Measurements from ENCODE around the gene BZW2.
A peak's percentile ranks its signal among the peaks of the same experiment; 100 is the strongest.
"Not testable (repeated sequence)": the region's sequence is repeated elsewhere in the genome, so short reads cannot be mapped to it uniquely, and the experiment has no call there.

The BZW2 gene

GRCh38 chr7:16652240-16652583, 6.2 kb downstream of the BZW2 start:
- Histone ChIP-seq H3K4ac (ENCODE audit: low read depth, low read length) (no peak overlapping the region), H3K27ac (ENCODE audit: low read depth, low read length) (no peak overlapping the region), H3K4me1 (ENCODE audit: control insufficient read depth, low read depth, low read length) (peaks cover 3% of the 10 kb centered on the region), H3K79me1 (ENCODE audit: low read length) (peaks cover 7% of the 10 kb centered on the region), H2BK5ac (ENCODE audit: low read length) (no peak overlapping the region), H2BK120ac (ENCODE audit: low read depth, low read length) (no peak overlapping the region), H3K23ac (ENCODE audit: low read length) (no peak overlapping the region), H3K4me3 (ENCODE audit: low read length) (no peak overlapping the region), H4K8ac (ENCODE audit: low read depth, low read length) (no peak overlapping the region), H3K27me3 (ENCODE audit: insufficient read depth, low read length, poor library complexity) (no peaks in the 10 kb centered on the region), H2AK5ac (ENCODE audit: low read length) (no peak overlapping the region), H3K18ac (ENCODE audit: low read length) (no peak overlapping the region), H3K36me3 (ENCODE audit: control insufficient read depth, insufficient read depth, low read length) (no peaks in the 10 kb centered on the region), H3K79me2 (ENCODE audit: control insufficient read depth, insufficient read depth, low read length) (peaks cover 66% of the 10 kb centered on the region), H4K5ac (ENCODE audit: low read length) (no peak overlapping the region), H2BK15ac (replicated peaks; ENCODE audit: low read depth) (no peak overlapping the region), H3K9ac (ENCODE audit: low read length) (no peak overlapping the region), H3K56ac (ENCODE audit: low read length) (no peak overlapping the region), H3K4me2 (ENCODE audit: low read length) (no peak overlapping the region)
- 100% methylated on average over 2 of the region's 7 CpGs for WGBS (ENCODE audit: extremely low coverage, insufficient coverage, low lambda C conversion rate)
- no peak for DNase-seq

GRCh38 chr7:16652888-16653287, 6.9 kb downstream of the BZW2 start:
- Histone ChIP-seq H2AK5ac (ENCODE audit: low read length) (no peak overlapping the region), H3K27me3 (ENCODE audit: insufficient read depth, low read length, poor library complexity) (no peaks in the 10 kb centered on the region), H4K5ac (ENCODE audit: low read length) (no peak overlapping the region), H3K4me3 (ENCODE audit: low read length) (no peak overlapping the region), H2BK120ac (ENCODE audit: low read depth, low read length) (no peak overlapping the region), H4K8ac (ENCODE audit: low read depth, low read length) (no peak overlapping the region), H3K27ac (ENCODE audit: low read depth, low read length) (no peak overlapping the region), H3K36me3 (ENCODE audit: control insufficient read depth, insufficient read depth, low read length) (no peaks in the 10 kb centered on the region), H3K4ac (ENCODE audit: low read depth, low read length) (no peak overlapping the region), H3K79me1 (ENCODE audit: low read length) (peaks cover 7% of the 10 kb centered on the region), H3K18ac (ENCODE audit: low read length) (no peak overlapping the region), H2BK5ac (ENCODE audit: low read length) (no peak overlapping the region), H2BK15ac (replicated peaks; ENCODE audit: low read depth) (no peak overlapping the region), H3K79me2 (ENCODE audit: control insufficient read depth, insufficient read depth, low read length) (peaks cover 61% of the 10 kb centered on the region), H3K9ac (ENCODE audit: low read length) (no peak overlapping the region), H3K56ac (ENCODE audit: low read length) (no peak overlapping the region), H3K23ac (ENCODE audit: low read length) (no peak overlapping the region), H3K4me1 (ENCODE audit: control insufficient read depth, low read depth, low read length) (no peaks in the 10 kb centered on the region), H3K4me2 (ENCODE audit: low read length) (no peak overlapping the region)
- WGBS (ENCODE audit: extremely low coverage, insufficient coverage, low lambda C conversion rate), result no CpG with 5 or more reads among the region's 2 CpGs
- no peak for DNase-seq

GRCh38 chr7:16655394-16655793, 9.4 kb downstream of the BZW2 start:
- no peak for DNase-seq
- peaks cover 46% of the 10 kb centered on the region for H3K79me2 ChIP-seq (ENCODE audit: control insufficient read depth, insufficient read depth, low read length)
- H3K4ac ChIP-seq (ENCODE audit: low read depth, low read length), result no peak overlapping the region
- no peak overlapping the region for H4K8ac ChIP-seq (ENCODE audit: low read depth, low read length)
- H3K4me3 ChIP-seq (ENCODE audit: low read length), result no peak overlapping the region
- H3K18ac ChIP-seq (ENCODE audit: low read length), result no peak overlapping the region
- no peak overlapping the region for H3K9ac ChIP-seq (ENCODE audit: low read length)
- no peaks in the 10 kb centered on the region for H3K27me3 ChIP-seq (ENCODE audit: insufficient read depth, low read length, poor library complexity)
- H3K36me3 ChIP-seq (ENCODE audit: control insufficient read depth, insufficient read depth, low read length), result no peaks in the 10 kb centered on the region
- no peak overlapping the region for H2BK15ac ChIP-seq (replicated peaks; ENCODE audit: low read depth)
- no peak overlapping the region for H2BK120ac ChIP-seq (ENCODE audit: low read depth, low read length)
- no peak overlapping the region for H2BK5ac ChIP-seq (ENCODE audit: low read length)
- no peak overlapping the region for H2AK5ac ChIP-seq (ENCODE audit: low read length)
- H3K27ac ChIP-seq (ENCODE audit: low read depth, low read length), result no peak overlapping the region
- H4K5ac ChIP-seq (ENCODE audit: low read length), result no peak overlapping the region
- H3K4me1 ChIP-seq (ENCODE audit: control insufficient read depth, low read depth, low read length), result no peaks in the 10 kb centered on the region
- no peak overlapping the region for H3K4me2 ChIP-seq (ENCODE audit: low read length)
- peaks cover 7% of the 10 kb centered on the region for H3K79me1 ChIP-seq (ENCODE audit: low read length)
- H3K23ac ChIP-seq (ENCODE audit: low read length), result no peak overlapping the region
- H3K56ac ChIP-seq (ENCODE audit: low read length), result no peak overlapping the region

GRCh38 chr7:16656141-16656540, 10.2 kb downstream of the BZW2 start:
- H4K5ac ChIP-seq (ENCODE audit: low read length), result no peak overlapping the region
- no peaks in the 10 kb centered on the region for H3K36me3 ChIP-seq (ENCODE audit: control insufficient read depth, insufficient read depth, low read length)
- H3K4me3 ChIP-seq (ENCODE audit: low read length), result no peak overlapping the region
- no peak for DNase-seq
- no peak overlapping the region for H3K27ac ChIP-seq (ENCODE audit: low read depth, low read length)
- no peak overlapping the region for H2AK5ac ChIP-seq (ENCODE audit: low read length)
- no peak overlapping the region for H3K23ac ChIP-seq (ENCODE audit: low read length)
- no peak overlapping the region for H2BK5ac ChIP-seq (ENCODE audit: low read length)
- H3K18ac ChIP-seq (ENCODE audit: low read length), result no peak overlapping the region
- H3K4me2 ChIP-seq (ENCODE audit: low read length), result no peak overlapping the region
- no peaks in the 10 kb centered on the region for H3K27me3 ChIP-seq (ENCODE audit: insufficient read depth, low read length, poor library complexity)
- H2BK120ac ChIP-seq (ENCODE audit: low read depth, low read length), result no peak overlapping the region
- H3K56ac ChIP-seq (ENCODE audit: low read length), result no peak overlapping the region
- H3K4ac ChIP-seq (ENCODE audit: low read depth, low read length), result no peak overlapping the region
- WGBS (ENCODE audit: extremely low coverage, insufficient coverage, low lambda C conversion rate), result no CpG with 5 or more reads among the region's 1 CpG
- no peak overlapping the region for H3K9ac ChIP-seq (ENCODE audit: low read length)
- no peak overlapping the region for H4K8ac ChIP-seq (ENCODE audit: low read depth, low read length)
- H2BK15ac ChIP-seq (replicated peaks; ENCODE audit: low read depth), result no peak overlapping the region
- H3K79me1 ChIP-seq (ENCODE audit: low read length), result peaks cover 8% of the 10 kb centered on the region
- peaks cover 48% of the 10 kb centered on the region for H3K79me2 ChIP-seq (ENCODE audit: control insufficient read depth, insufficient read depth, low read length)
- H3K4me1 ChIP-seq (ENCODE audit: control insufficient read depth, low read depth, low read length), result peaks cover 4% of the 10 kb centered on the region

GRCh38 chr7:16657656-16658279, 11.8 kb downstream of the BZW2 start:
- no peak overlapping the region for H3K56ac ChIP-seq (ENCODE audit: low read length)
- H2BK5ac ChIP-seq (ENCODE audit: low read length), result no peak overlapping the region
- WGBS (ENCODE audit: extremely low coverage, insufficient coverage, low lambda C conversion rate), result no CpG with 5 or more reads among the region's 4 CpGs
- peaks cover 6% of the 10 kb centered on the region for H3K79me1 ChIP-seq (ENCODE audit: low read length)
- H3K23ac ChIP-seq (ENCODE audit: low read length), result no peak overlapping the region
- H4K5ac ChIP-seq (ENCODE audit: low read length), result no peak overlapping the region
- H3K18ac ChIP-seq (ENCODE audit: low read length), result peak overlapping the region; percentile 22
- H4K8ac ChIP-seq (ENCODE audit: low read depth, low read length), result no peak overlapping the region
- H3K27ac ChIP-seq (ENCODE audit: low read depth, low read length), result no peak overlapping the region
- H2AK5ac ChIP-seq (ENCODE audit: low read length), result no peak overlapping the region
- no peak overlapping the region for H2BK120ac ChIP-seq (ENCODE audit: low read depth, low read length)
- no peak overlapping the region for H3K4me3 ChIP-seq (ENCODE audit: low read length)
- no peaks in the 10 kb centered on the region for H3K27me3 ChIP-seq (ENCODE audit: insufficient read depth, low read length, poor library complexity)
- H3K4me2 ChIP-seq (ENCODE audit: low read length), result no peak overlapping the region
- peak; percentile 93 for DNase-seq
- peaks cover 42% of the 10 kb centered on the region for H3K79me2 ChIP-seq (ENCODE audit: control insufficient read depth, insufficient read depth, low read length)
- no peaks in the 10 kb centered on the region for H3K36me3 ChIP-seq (ENCODE audit: control insufficient read depth, insufficient read depth, low read length)
- H2BK15ac ChIP-seq (replicated peaks; ENCODE audit: low read depth), result no peak overlapping the region
- H3K9ac ChIP-seq (ENCODE audit: low read length), result no peak overlapping the region
- peaks cover 6% of the 10 kb centered on the region for H3K4me1 ChIP-seq (ENCODE audit: control insufficient read depth, low read depth, low read length)
- H3K4ac ChIP-seq (ENCODE audit: low read depth, low read length), result no peak overlapping the region

GRCh38 chr7:16659854-16660497, 14.0 kb downstream of the BZW2 start:
- DNase-seq; H3K4ac ChIP-seq (ENCODE audit: low read depth, low read length); H3K56ac ChIP-seq (ENCODE audit: low read length): not testable (repeated sequence)

More at GRCh38 chr7:16659854-16660497, 14.0 kb downstream of the BZW2 start:
- not testable (repeated sequence) for H3K36me3 ChIP-seq (ENCODE audit: control insufficient read depth, insufficient read depth, low read length); H4K5ac ChIP-seq (ENCODE audit: low read length); H3K4me2 ChIP-seq (ENCODE audit: low read length); H2BK120ac ChIP-seq (ENCODE audit: low read depth, low read length); H3K9ac ChIP-seq (ENCODE audit: low read length); H3K79me1 ChIP-seq (ENCODE audit: low read length); H2BK5ac ChIP-seq (ENCODE audit: low read length); H4K8ac ChIP-seq (ENCODE audit: low read depth, low read length); H3K4me1 ChIP-seq (ENCODE audit: control insufficient read depth, low read depth, low read length); H2AK5ac ChIP-seq (ENCODE audit: low read length); H3K23ac ChIP-seq (ENCODE audit: low read length); H2BK15ac ChIP-seq (replicated peaks; ENCODE audit: low read depth); H3K27ac ChIP-seq (ENCODE audit: low read depth, low read length); H3K27me3 ChIP-seq (ENCODE audit: insufficient read depth, low read length, poor library complexity); H3K4me3 ChIP-seq (ENCODE audit: low read length)
- H3K79me2 ChIP-seq (ENCODE audit: control insufficient read depth, insufficient read depth, low read length), result peaks cover 31% of the 10 kb centered on the region
- WGBS (ENCODE audit: extremely low coverage, insufficient coverage, low lambda C conversion rate), result no CpG with 5 or more reads among the region's 8 CpGs
- peak overlapping the region; percentile 39 for H3K18ac ChIP-seq (ENCODE audit: low read length)
